Measurements from ENCODE around the gene TSPAN13.

DNA sequence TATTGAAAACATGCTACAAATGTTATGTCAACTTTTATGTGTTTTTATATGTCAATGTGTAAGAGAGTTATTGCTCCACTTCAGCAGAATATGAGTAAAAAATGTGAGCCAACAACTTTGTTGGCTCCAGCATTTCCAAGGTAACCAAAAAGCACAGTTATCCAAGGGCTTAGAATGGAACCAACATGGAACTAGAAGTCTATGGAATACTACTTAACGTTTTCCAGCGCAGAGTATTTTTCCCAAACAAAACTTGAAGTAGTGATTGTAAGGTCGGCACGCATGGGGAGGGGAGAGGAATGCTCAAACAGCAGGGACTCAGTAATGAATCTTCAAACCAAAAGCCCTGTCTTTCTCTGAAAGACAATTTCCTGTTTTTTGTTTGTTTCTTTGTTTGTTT lies 45.0 kb upstream of the TSPAN13 start:
- TF ChIP-seq, protein P1, sequence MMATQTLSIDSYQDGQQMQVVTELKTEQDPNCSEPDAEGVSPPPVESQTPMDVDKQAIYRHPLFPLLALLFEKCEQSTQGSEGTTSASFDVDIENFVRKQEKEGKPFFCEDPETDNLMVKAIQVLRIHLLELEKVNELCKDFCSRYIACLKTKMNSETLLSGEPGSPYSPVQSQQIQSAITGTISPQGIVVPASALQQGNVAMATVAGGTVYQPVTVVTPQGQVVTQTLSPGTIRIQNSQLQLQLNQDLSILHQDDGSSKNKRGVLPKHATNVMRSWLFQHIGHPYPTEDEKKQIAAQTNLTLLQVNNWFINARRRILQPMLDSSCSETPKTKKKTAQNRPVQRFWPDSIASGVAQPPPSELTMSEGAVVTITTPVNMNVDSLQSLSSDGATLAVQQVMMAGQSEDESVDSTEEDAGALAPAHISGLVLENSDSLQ (IDR thresholded peaks at IDR 0.05), result no peak
- TF ChIP-seq SP1 (IDR thresholded peaks at IDR 0.05), result no peak
- TF ChIP-seq TARDBP (IDR thresholded peaks at IDR 0.05), result no peak
- no peak for TF ChIP-seq LEF1 (IDR thresholded peaks at IDR 0.05; ENCODE audit: borderline replicate concordance)
